Astrocyte (in vitro differentiated cells and primary cell): ENCODE data around the gene G2E3. TPM values are rescaled to one million over a fixed set of nuclear protein-coding genes. Genes with fewer than 3 reads are reported as not detected.
A peak's percentile ranks its signal among the peaks of the same experiment; 100 is the strongest.

Experiments
- DNase-seq: peaks from one replicate; pipeline ENCODE4 v3.0.0-alpha.2; 2010; ENCODE audit warnings: low read depth
- FAIRE-seq: peaks from 2 replicates; lab custom pipeline; 2011; peaks lifted over from hg19 to GRCh38; lab: Jason Lieb, UNC
- H2AFZ ChIP-seq: 2 replicates; pipeline ENCODE4 v1.6.0; 2012; ENCODE audit warnings: low read depth, low read length, inconsistent platforms
- H3K27ac ChIP-seq: 2 replicates; pipeline ENCODE4 v1.5.1; 2011; ENCODE audit warnings: low read depth, low read length, inconsistent platforms
- H3K27me3 ChIP-seq: 2 replicates; pipeline ENCODE4 v1.6.0; 2011; ENCODE audit warnings: low read length, inconsistent platforms; ENCODE audit not compliant: insufficient read depth
- H3K36me3 ChIP-seq: 2 replicates; pipeline ENCODE4 v1.5.1; 2011; ENCODE audit warnings: low read length, inconsistent platforms; ENCODE audit not compliant: insufficient read depth
- H3K4me1 ChIP-seq: 2 replicates; pipeline ENCODE4 v1.5.1; 2011; ENCODE audit warnings: low read length, inconsistent platforms; ENCODE audit not compliant: insufficient read depth
- H3K4me2 ChIP-seq: 2 replicates; pipeline ENCODE4 v1.6.0; 2012; ENCODE audit warnings: low read length, inconsistent platforms
- H3K4me3 ChIP-seq: 2 replicates; pipeline ENCODE4 v1.5.1; 2011; ENCODE audit warnings: low read depth, mild to moderate bottlenecking, low read length, inconsistent platforms; ENCODE audit not compliant: insufficient read depth
- H3K79me2 ChIP-seq: 2 replicates; pipeline ENCODE4 v1.6.0; 2012; ENCODE audit warnings: mild to moderate bottlenecking, low read length, inconsistent platforms; ENCODE audit not compliant: insufficient read depth
- H3K9ac ChIP-seq: 2 replicates; pipeline ENCODE4 v1.6.0; 2012; ENCODE audit warnings: mild to moderate bottlenecking, low read length, inconsistent platforms
- H3K9me3 ChIP-seq: 2 replicates; pipeline ENCODE4 v1.5.1; 2012; ENCODE audit warnings: low read depth, mild to moderate bottlenecking, low read length, inconsistent platforms; ENCODE audit not compliant: insufficient read depth
- H4K20me1 ChIP-seq: 2 replicates; pipeline ENCODE4 v1.6.0; 2012; ENCODE audit warnings: low read length, inconsistent platforms; ENCODE audit not compliant: insufficient read depth
- H3K27ac Mint-ChIP-seq: one replicate; pipeline ENCODE4 v1.8.0; 2021; ENCODE audit warnings: mild to moderate bottlenecking, mixed read lengths; ENCODE audit not compliant: unreplicated experiment
- H3K27me3 Mint-ChIP-seq: one replicate; pipeline ENCODE4 v1.8.0; 2021; ENCODE audit warnings: low read depth, mixed read lengths; ENCODE audit not compliant: unreplicated experiment
- H3K36me3 Mint-ChIP-seq: one replicate; pipeline ENCODE4 v1.8.0; 2021; ENCODE audit warnings: low read depth, mixed read lengths; ENCODE audit not compliant: unreplicated experiment
- H3K4me1 Mint-ChIP-seq: one replicate; pipeline ENCODE4 v1.8.0; 2021; ENCODE audit warnings: low read depth, mixed read lengths; ENCODE audit not compliant: unreplicated experiment
- H3K4me3 Mint-ChIP-seq: one replicate; pipeline ENCODE4 v1.8.0; 2021; ENCODE audit warnings: mild to moderate bottlenecking, moderate library complexity, mixed read lengths; ENCODE audit not compliant: unreplicated experiment
- H3K9me3 Mint-ChIP-seq: one replicate; pipeline ENCODE4 v1.8.0; 2021; ENCODE audit warnings: mild to moderate bottlenecking, mixed read lengths; ENCODE audit not compliant: unreplicated experiment
- EZH2 ChIP-seq: IDR thresholded peaks from 2 replicates; pipeline ENCODE4 v1.6.1; 2012; ENCODE audit warnings: mild to moderate bottlenecking, low read length, inconsistent platforms; ENCODE audit not compliant: insufficient read depth
- total RNA-seq: library from RNA; stranded (reverse); gene quantifications from 2 replicates; pipeline ENCODE4 v1.2.1, GENCODE V29; 2021
- TF ChIP-seq, protein P1 (sequence below): IDR thresholded peaks from 2 replicates; pipeline ENCODE4 v1.5.1; 2011; ENCODE audit warnings: low read depth, mild to moderate bottlenecking, inconsistent platforms, low read length, moderate library complexity; ENCODE audit not compliant: insufficient read depth

The G2E3 gene
- total RNA-seq, 1 donor from 2014 or later: 22.4 TPM

DNA sequence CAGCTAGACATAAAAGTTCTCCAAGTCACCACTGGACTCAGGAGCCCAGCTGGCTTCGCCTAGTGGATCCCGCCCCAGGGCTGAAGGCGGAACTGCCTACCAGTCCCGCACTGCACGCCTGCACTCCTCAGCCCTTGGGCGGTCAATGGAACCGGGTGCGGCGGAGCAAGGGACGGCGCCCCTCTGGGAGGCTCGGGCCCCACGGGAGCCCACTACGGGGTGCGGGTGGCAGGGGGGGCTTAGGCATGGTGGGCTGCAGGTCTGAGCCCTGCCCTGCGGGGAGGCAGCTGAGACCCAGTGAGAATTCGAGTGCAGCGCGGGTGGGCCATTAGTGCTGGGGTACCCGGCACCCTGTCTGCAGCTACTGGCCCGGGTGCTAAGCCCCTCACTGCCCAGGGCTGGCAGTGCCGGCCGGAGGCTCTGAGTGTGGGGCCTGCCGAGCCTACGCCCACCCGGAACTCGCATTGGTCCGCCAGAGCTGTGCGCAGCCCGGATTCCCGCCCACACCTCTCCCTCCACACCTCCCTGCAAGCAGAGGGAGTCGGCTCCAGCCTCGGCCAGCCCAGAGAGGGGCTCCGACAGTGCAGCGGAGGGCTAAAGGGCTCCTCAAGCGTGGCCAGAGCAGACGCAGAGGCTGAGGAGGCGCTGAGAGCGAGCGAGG lies 11.4 kb upstream of the G2E3 start:
- H3K27me3 ChIP-seq: no peaks in the 10 kb centered on the region
- no peak overlapping the region for H2AFZ ChIP-seq
- H3K9me3 ChIP-seq: no peaks in the 10 kb centered on the region
- no peak overlapping the region for H3K4me3 ChIP-seq
- Mint-ChIP-seq H3K4me1 (peaks cover 19% of the 10 kb centered on the region), H3K27me3 (no peaks in the 10 kb centered on the region), H3K36me3 (no peaks in the 10 kb centered on the region), H3K9me3 (peaks cover 2% of the 10 kb centered on the region), H3K27ac (no peak overlapping the region), H3K4me3 (no peak overlapping the region)
- H3K4me2 ChIP-seq: no peak overlapping the region
- no peak overlapping the region for H3K27ac ChIP-seq
- FAIRE-seq (no peak), DNase-seq (no peak)
- no peaks in the 10 kb centered on the region for H3K36me3 ChIP-seq
- no peaks in the 10 kb centered on the region for H3K79me2 ChIP-seq
- no peaks in the 10 kb centered on the region for H4K20me1 ChIP-seq
- TF ChIP-seq EZH2: no peak
- TF ChIP-seq, protein P1, sequence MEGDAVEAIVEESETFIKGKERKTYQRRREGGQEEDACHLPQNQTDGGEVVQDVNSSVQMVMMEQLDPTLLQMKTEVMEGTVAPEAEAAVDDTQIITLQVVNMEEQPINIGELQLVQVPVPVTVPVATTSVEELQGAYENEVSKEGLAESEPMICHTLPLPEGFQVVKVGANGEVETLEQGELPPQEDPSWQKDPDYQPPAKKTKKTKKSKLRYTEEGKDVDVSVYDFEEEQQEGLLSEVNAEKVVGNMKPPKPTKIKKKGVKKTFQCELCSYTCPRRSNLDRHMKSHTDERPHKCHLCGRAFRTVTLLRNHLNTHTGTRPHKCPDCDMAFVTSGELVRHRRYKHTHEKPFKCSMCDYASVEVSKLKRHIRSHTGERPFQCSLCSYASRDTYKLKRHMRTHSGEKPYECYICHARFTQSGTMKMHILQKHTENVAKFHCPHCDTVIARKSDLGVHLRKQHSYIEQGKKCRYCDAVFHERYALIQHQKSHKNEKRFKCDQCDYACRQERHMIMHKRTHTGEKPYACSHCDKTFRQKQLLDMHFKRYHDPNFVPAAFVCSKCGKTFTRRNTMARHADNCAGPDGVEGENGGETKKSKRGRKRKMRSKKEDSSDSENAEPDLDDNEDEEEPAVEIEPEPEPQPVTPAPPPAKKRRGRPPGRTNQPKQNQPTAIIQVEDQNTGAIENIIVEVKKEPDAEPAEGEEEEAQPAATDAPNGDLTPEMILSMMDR: no peak
- H3K9ac ChIP-seq: no peak overlapping the region
- H3K4me1 ChIP-seq: peaks cover 14% of the 10 kb centered on the region

DNA sequence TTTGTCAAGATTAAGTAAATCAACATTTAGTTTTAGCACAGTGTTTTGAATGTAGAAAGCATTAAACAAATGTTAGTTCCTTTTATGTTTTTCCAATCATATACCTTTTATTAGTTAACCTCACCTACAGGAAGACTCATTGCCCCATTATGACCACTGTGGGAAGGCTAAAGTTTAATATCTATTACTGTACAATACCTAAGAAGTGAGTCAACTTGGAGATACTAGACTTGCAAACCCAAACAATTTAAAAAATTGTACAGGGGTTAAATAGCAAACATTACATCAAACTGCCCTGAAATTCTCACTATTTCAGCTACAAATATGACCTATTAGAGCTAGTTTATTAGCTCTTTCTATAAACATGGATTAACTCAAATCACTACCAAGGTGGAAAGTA lies 8.6 kb upstream of the G2E3 start:
- FAIRE-seq: peak; percentile 59
- Histone ChIP-seq H3K27ac (no peak overlapping the region), H3K4me2 (peak overlapping the region; percentile 33), H3K9ac (no peak overlapping the region), H2AFZ (no peak overlapping the region), H3K36me3 (no peaks in the 10 kb centered on the region), H3K79me2 (no peaks in the 10 kb centered on the region), H3K4me3 (no peak overlapping the region), H3K9me3 (no peaks in the 10 kb centered on the region), H3K27me3 (no peaks in the 10 kb centered on the region), H4K20me1 (no peaks in the 10 kb centered on the region), H3K4me1 (peaks cover 29% of the 10 kb centered on the region)
- Mint-ChIP-seq H3K27me3 (no peaks in the 10 kb centered on the region), H3K4me3 (no peak overlapping the region), H3K36me3 (no peaks in the 10 kb centered on the region), H3K4me1 (peaks cover 27% of the 10 kb centered on the region), H3K9me3 (peaks cover 2% of the 10 kb centered on the region), H3K27ac (no peak overlapping the region)
- DNase-seq: peak; percentile 79
- no peak for TF ChIP-seq EZH2
- TF ChIP-seq, protein P1: no peak

DNA sequence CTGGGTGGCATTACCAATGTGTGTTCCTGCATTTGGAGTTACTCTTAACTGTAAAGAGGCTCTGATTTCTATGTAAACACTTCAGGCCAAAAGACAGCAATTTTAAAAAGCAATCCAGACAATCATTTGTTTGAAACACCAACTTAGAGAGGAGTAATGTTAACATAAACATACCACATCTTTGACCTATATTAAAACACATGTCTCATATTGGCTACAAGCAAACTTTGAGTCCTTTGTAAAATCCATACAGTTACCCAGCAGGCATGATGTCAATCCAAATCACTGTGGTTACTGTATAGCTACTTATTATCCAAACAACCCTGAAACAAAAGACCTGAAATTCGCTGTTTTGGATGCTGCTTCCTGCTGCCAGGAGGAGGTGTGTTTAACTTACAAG lies 7.5 kb upstream of the G2E3 start:
- H2AFZ ChIP-seq: no peak overlapping the region
- FAIRE-seq (peak; percentile 84), DNase-seq (no peak)
- Mint-ChIP-seq H3K4me1 (peaks cover 27% of the 10 kb centered on the region), H3K27ac (no peak overlapping the region), H3K27me3 (no peaks in the 10 kb centered on the region), H3K4me3 (peak overlapping the region; percentile 9), H3K9me3 (peaks cover 2% of the 10 kb centered on the region), H3K36me3 (no peaks in the 10 kb centered on the region)
- H3K4me1 ChIP-seq: peaks cover 29% of the 10 kb centered on the region
- no peak for TF ChIP-seq EZH2
- TF ChIP-seq, protein P1: no peak
- no peaks in the 10 kb centered on the region for H3K27me3 ChIP-seq
- H3K79me2 ChIP-seq: no peaks in the 10 kb centered on the region
- no peak overlapping the region for H3K4me3 ChIP-seq
- H3K4me2 ChIP-seq: no peak overlapping the region
- H3K27ac ChIP-seq: no peak overlapping the region
- no peaks in the 10 kb centered on the region for H3K36me3 ChIP-seq
- H4K20me1 ChIP-seq: no peaks in the 10 kb centered on the region
- no peaks in the 10 kb centered on the region for H3K9me3 ChIP-seq
- H3K9ac ChIP-seq: no peak overlapping the region
